NCI-H2227 treated with DMSO at 0.1 percent for 48 hours (cell line): ENCODE results near the gene ZCCHC2.

ENCODE experiments used
- DNase-seq: peaks from one replicate; lab custom pipeline; 2025; lab: John Stamatoyannopoulos, UW

Gene ZCCHC2

GRCh38 chr18:62577765-62578164 is 54.9 kb downstream of the ZCCHC2 start:
- no peak for DNase-seq

DNA sequence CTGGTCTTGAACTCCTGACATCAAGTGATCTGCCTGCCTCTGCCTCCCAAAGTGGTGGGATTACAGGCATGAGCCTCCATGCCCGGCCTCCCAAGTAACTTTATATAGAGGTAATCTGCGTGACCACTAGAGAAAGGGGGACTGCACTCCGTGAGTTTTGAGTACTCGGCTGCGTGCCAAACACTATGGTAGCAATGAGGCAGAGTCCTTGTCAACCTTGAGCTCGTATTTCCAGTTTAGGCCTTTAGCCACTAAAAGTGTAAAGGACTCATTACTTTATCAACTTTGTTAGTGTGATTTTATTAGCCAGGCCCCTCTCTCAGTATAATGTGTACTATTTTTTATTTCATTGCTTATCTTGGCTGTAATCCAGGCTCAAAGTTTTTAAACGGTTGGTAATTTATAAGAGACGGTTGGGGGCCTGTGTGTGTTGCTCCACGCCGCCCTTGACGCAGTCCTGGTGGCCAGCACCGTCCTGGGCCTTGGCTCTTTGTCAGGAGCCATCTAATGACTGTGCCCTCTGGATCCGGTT is 56.2 kb downstream of the ZCCHC2 start:
- DNase-seq = no peak

DNA sequence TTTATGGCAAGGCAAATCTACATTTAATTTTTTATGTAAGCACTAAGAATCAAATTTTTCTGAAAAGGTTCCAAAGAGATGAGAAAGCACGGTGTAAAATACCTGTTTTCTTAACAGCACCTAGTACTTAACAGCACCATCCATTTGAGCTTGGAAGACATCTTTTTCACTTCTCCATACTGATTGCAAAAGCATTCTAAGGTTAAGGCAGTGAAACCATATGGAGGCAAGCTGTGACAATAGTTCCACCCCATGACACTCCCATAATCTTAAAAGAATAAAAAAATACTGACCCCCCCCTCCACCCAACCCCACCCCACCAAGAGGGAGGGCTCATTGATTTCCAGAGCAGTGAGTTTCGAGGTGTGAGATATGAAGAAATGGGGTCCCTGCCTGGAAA is 60.6 kb downstream of the ZCCHC2 start:
- DNase-seq = no peak

DNA sequence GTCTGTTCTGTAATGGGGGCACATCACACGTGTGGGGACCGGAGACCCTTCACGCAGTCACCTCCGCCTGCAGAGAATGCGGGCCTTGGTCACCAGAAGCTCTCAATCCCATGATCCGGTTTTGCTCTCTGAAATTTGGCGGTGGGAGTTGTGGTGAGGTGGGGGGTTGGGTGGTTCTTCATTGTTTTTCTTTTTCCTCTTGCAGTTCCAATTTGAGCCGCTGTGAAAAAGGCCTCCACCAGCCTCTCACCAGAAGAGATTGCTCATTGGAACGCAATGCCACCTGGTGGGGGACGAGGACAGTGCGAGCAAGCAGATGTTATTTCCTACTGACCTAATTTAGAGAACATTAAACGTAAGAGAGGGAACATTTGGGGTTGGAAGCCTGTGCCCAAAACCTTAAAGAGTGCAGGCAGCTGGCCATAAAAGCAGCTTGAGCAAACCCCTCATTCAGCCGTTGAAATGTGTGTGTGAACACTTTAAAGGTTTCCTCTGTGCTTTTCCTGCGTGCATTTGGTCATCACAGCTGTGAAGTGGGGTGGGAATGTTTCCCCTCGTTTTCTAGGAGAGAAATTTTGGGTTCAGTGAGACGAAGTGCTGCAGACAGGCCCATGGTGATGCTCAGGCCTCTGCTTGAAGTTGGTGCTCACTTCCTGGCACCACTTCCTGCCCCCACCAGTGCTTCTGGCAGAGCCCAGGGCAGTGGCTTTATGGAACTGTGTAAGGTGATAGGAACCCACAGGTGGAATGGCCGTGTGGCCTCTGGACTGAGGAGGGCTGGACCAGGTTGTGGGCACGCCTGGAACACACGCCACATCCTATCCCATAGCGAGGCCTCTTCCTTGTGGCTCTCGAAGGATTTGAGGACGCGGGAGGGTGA is 61.7 kb downstream of the ZCCHC2 start:
- DNase-seq = peak; percentile 81

DNA sequence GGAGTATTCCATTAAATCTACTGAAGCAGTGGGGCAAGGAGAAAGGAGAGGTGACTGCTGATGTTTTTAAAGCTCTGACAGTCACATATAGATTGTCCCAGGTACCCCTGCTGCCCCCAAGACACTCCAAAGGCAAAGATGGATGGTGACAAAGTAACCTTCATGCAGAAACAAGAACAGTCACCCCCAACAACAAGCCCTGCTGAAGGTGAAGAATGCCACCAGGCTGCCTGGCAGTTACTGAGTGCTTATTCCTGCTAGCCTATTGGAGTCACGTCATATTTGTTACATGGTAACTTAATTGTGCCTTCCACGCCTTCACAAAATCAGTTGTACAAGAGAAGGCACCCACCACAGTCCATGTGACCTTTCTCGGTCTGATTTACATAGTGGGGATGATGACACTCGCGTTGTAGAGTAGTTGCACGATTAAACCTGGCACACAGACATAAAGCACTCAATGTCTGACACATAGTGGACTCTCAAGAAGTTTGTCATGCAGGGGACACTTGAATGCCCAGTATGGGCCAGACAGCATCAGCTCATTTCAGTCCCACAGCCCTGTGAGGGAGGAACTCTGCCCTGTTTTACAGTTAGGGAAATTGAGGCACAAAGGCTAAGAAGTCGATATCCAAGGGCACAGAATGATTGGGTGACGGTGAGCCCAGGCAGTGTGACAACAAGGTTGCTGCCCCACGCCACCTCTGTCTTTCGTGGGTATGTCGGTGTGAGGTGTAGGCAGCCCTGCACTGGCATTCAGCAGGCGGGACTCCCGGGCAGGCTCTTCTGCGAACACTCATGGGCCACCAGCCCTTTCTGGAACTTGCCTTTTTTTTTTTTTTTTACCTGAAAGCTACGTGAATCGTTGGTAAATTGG is 62.7 kb downstream of the ZCCHC2 start:
- DNase-seq = no peak

DNA sequence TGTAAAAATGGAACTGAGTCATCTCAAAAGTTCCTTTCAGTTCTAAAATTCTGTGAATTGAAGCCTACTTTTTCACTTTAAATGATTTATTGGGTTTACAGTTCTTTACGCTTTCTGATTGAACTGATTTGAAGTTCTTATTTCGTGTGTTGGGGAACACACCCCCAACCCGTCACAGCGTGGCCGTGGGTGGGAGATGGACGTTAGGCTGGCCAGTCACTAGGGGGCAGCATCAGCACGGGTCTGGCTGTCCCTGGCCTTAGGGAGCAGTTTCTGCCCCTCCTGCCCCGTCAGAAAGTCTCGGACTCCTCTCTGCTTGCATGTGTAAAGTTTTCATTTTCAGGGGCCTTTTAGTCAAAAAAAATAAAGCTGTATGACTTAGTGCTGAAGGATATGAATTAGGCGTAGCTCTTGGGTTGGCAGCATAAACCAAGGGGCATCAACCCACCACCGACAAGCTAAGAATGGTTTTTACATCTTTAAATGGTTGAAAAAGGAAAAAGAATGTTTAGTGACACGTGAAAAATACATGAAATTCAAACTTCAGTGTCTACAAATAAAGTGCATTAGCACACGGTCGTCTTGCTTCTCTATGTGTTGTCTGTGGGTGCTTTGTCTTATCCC is 63.4 kb downstream of the ZCCHC2 start:
- DNase-seq = peak; percentile 31

- no peak for DNase-seq
Observed at GRCh38 chr18:62586781-62587487, 64.1 kb downstream of the ZCCHC2 start.

- no peak for DNase-seq
Observed at GRCh38 chr18:62587689-62588088, 64.9 kb downstream of the ZCCHC2 start.

- DNase-seq = no peak
Observed at GRCh38 chr18:62588217-62588616, 65.4 kb downstream of the ZCCHC2 start.

- no peak for DNase-seq
Observed at GRCh38 chr18:62590799-62591590, 68.2 kb downstream of the ZCCHC2 start.

DNA sequence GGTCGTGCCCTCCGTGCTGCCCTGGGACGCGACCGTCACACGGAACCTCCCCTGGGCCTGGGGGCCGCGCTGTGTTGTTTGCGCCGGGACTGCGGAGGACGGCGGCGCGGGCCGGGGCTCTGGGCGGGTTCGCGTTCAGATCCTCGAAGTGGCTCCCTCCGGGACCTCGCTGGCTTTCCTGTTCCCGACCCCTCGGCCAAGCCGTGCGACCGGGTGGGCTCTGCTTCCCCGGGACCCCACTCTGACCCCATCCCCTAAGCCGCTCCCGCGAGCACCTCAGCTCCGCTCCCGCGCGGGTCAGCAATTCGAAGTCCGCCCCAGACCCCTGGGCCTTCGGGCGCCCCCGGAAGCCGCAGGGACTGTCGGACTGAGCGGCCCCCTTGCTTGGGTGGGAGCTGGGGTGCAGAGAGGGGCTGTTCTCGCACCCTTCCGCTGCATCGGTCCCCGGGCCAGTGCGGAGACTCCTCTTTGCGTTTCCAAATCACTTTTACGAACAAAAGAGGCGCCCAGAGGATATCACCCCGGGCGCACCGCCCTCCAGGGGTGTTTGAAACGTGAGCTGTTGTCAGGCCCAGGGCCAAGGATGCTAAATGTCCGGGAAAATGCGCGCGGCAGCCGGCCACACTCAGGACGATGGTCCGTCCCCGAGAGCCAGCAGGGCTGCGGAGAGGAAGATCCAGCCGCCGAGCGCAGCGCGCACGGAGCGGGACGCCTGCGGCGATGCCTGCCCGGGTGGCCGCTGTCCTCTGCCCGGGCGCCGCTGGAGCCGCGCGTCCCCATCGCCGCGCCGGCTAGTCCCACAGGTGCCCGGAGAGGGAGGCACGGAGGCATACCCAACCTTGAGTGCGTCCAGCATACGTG is 73.5 kb downstream of the ZCCHC2 start:
- no peak for DNase-seq

GRCh38 chr18:62601871-62602270 is 79.0 kb downstream of the ZCCHC2 start:
- no peak for DNase-seq

DNA sequence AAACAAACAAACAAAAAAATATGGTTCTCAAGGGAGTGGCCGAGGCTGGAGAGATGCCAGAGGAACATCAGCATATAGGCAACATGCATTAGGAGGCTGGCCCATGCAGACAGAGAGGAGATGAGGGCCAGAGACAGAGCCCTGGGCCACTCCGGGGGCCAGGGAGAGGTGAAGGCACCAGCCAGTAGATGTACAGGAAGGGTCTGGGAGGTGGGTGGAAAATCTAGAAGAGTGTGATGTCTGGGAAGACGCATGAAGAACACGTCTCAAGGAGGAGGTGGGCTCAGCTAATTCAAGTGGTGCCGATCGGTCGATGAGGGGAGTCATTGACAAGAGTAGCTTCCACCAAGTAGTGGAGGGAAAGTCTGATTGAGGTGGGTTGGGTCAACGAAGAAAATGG is 79.9 kb downstream of the ZCCHC2 start:
- no peak for DNase-seq

- no peak for DNase-seq
Observed at GRCh38 chr18:62603211-62603610, 80.4 kb downstream of the ZCCHC2 start.

DNA sequence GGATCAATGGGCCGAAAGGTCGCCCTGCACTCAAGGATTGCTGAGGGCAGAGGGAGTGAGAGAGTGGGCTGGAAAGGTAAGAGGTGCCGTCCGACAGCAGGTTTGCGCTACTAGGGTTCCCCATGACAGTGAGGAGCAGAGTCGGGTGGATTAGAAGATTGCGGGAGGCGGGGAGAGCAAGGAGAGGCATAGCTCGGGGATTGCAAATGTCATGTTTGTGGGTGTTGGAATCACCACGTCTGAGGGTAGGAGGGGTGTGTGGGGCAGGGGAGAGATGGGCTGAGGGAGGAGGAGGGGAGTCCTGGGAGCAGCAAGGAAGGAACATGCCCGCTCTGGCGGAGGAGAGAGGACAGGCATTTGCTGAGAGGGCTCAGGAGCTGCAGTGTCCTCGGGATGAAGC is 81.2 kb downstream of the ZCCHC2 start:
- DNase-seq = no peak

DNA sequence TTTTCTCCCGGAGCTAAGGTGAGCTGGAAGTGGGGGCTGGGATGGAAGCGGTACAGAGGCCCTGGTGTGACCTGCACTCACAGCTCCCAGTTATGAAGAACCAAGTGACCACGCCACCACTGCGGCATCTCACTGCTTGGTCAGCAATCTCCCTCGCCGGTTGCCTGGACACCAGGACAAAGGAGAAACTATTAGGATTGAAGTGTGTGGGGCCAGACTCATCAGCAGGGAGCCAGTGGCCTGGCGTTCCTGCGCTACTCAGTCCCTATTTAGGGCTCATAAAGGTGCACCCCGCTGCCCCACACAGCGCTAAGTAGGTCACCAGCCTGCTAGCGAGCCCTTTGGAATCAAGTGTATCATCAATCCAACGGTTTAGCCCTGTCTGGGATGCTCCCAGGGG is 82.9 kb downstream of the ZCCHC2 start:
- no peak for DNase-seq

- DNase-seq = no peak
Observed at GRCh38 chr18:62606106-62606505, 83.3 kb downstream of the ZCCHC2 start.

DNA sequence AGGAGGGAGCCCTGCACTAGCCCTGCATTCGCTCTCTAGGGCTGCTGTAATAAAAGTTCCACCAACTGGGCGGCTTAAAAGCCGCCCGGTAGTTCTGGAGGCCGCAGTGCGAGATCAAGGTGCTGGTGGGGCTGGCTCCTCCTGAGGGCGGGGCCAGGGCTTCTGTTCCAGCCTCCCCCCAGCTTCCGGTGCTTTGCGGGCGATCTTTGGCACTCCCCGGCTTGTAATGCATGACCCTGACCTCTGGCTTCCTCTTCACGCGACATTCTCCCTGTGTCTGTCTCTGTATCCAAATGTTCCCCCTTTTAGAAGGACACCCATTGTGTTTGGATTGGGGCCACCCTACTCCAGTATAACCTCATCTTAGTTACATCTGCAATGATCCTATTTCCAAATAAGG is 84.5 kb downstream of the ZCCHC2 start:
- DNase-seq = no peak

- DNase-seq = no peak
Observed at GRCh38 chr18:62607708-62608428, 85.0 kb downstream of the ZCCHC2 start.
